ENCODE data around the gene PSMG4.

PSMG4 gene

GRCh38 chr6:3309391-3310050 lies 50.8 kb downstream of the PSMG4 start:
- Histone ChIP-seq H4K20me1 (ENCODE audit: insufficient read depth) (no peaks in the 10 kb centered on the region), H3K27me3 (ENCODE audit: insufficient read depth, low read depth) (no peaks in the 10 kb centered on the region), H3K9ac (no peak overlapping the region), H3K4me3 (IDR thresholded peaks at IDR 0.05; ENCODE audit: insufficient read depth, low read depth, low read length) (no peak overlapping the region), H3K4me1 (ENCODE audit: low read depth, poor library complexity, severe bottlenecking) (peaks cover 13% of the 10 kb centered on the region), H3K27ac (0 out of 2 replicates have a peak overlapping the region, but pooled peaks have one; percentile 18), H3K36me3 (ENCODE audit: insufficient read depth) (no peaks in the 10 kb centered on the region), H3K4me2 (peak overlapping the region; percentile 45; the same call in 1 of the 2 replicates), H2AFZ (ENCODE audit: low read depth) (no peak overlapping the region), H3K79me2 (ENCODE audit: insufficient read depth, low read depth) (no peaks in the 10 kb centered on the region)
- no peak for TF ChIP-seq CTCF (conservative IDR thresholded peaks at IDR 0.05; ENCODE audit: low read depth, low read length)

- Histone ChIP-seq H4K20me1 (ENCODE audit: insufficient read depth) (no peaks in the 10 kb centered on the region), H2AFZ (ENCODE audit: low read depth) (no peak overlapping the region), H3K4me2 (peak overlapping the region; percentile 45; the same call in 1 of the 2 replicates), H3K27me3 (ENCODE audit: insufficient read depth, low read depth) (no peaks in the 10 kb centered on the region), H3K79me2 (ENCODE audit: insufficient read depth, low read depth) (no peaks in the 10 kb centered on the region), H3K27ac (0 out of 2 replicates have a peak overlapping the region, but pooled peaks have one; percentile 18), H3K36me3 (ENCODE audit: insufficient read depth) (no peaks in the 10 kb centered on the region), H3K9ac (no peak overlapping the region), H3K4me1 (ENCODE audit: low read depth, poor library complexity, severe bottlenecking) (peaks cover 13% of the 10 kb centered on the region), H3K4me3 (IDR thresholded peaks at IDR 0.05; ENCODE audit: insufficient read depth, low read depth, low read length) (no peak overlapping the region)
- TF ChIP-seq CTCF (conservative IDR thresholded peaks at IDR 0.05; ENCODE audit: low read depth, low read length), result no peak
These were observed 51.3 kb downstream of the PSMG4 start for GRCh38 chr6:3310051-3310448.

- Histone ChIP-seq H3K4me3 (IDR thresholded peaks at IDR 0.05; ENCODE audit: insufficient read depth, low read depth, low read length) (no peak overlapping the region), H3K79me2 (ENCODE audit: insufficient read depth, low read depth) (no peaks in the 10 kb centered on the region), H3K27me3 (ENCODE audit: insufficient read depth, low read depth) (no peaks in the 10 kb centered on the region), H3K36me3 (ENCODE audit: insufficient read depth) (no peaks in the 10 kb centered on the region), H3K4me1 (ENCODE audit: low read depth, poor library complexity, severe bottlenecking) (peaks cover 13% of the 10 kb centered on the region), H3K27ac (no peak overlapping the region), H3K4me2 (no peak overlapping the region), H2AFZ (ENCODE audit: low read depth) (no peak overlapping the region), H3K9ac (no peak overlapping the region), H4K20me1 (ENCODE audit: insufficient read depth) (no peaks in the 10 kb centered on the region)
- TF ChIP-seq CTCF (conservative IDR thresholded peaks at IDR 0.05; ENCODE audit: low read depth, low read length), result no peak
These were observed 52.0 kb downstream of the PSMG4 start for GRCh38 chr6:3310703-3311102.

- no peaks in the 10 kb centered on the region for H3K79me2 ChIP-seq (ENCODE audit: insufficient read depth, low read depth)
- H4K20me1 ChIP-seq (ENCODE audit: insufficient read depth), result no peaks in the 10 kb centered on the region
- no peak overlapping the region for H3K27ac ChIP-seq
- peaks cover 13% of the 10 kb centered on the region for H3K4me1 ChIP-seq (ENCODE audit: low read depth, poor library complexity, severe bottlenecking)
- H3K27me3 ChIP-seq (ENCODE audit: insufficient read depth, low read depth), result no peaks in the 10 kb centered on the region
- H3K4me3 ChIP-seq (IDR thresholded peaks at IDR 0.05; ENCODE audit: insufficient read depth, low read depth, low read length), result no peak overlapping the region
- H3K9ac ChIP-seq, result no peak overlapping the region
- no peak overlapping the region for H2AFZ ChIP-seq (ENCODE audit: low read depth)
- TF ChIP-seq CTCF (conservative IDR thresholded peaks at IDR 0.05; ENCODE audit: low read depth, low read length), result no peak
- H3K36me3 ChIP-seq (ENCODE audit: insufficient read depth), result no peaks in the 10 kb centered on the region
- no peak overlapping the region for H3K4me2 ChIP-seq
These were observed 53.1 kb downstream of the PSMG4 start for GRCh38 chr6:3311826-3312225.
